Stimulated activated naive B cell treated with anti-CD40 and anti-IgM and Interleukin-4, amounts not matched to agents 10 μg/mL and 1 μg/mL and 100 μg/mL, for 72 hours (primary cell): Measurements from ENCODE around the gene CTTN.
A peak's percentile ranks its signal among the peaks of the same experiment; 100 is the strongest.

Experiments
- ATAC-seq, 2 donors: fragments of 150-1000 bp; cut with Tn5 transposase; replicated peaks; 2 replicates each; pipeline ENCODE4 v1.10.0; 2021; ENCODE audit warnings: moderate library complexity in 1 of 2
- DNase-seq: peaks from one replicate; pipeline ENCODE4 v3.0.0; 2021
- H3K27ac Mint-ChIP-seq: one replicate; pipeline ENCODE4 v1.8.0; 2022; ENCODE audit warnings: mild to moderate bottlenecking, mixed read lengths
- H3K27me3 Mint-ChIP-seq, 2 donors: one replicate each; pipeline ENCODE4 v1.8.0; 2022; ENCODE audit warnings: mixed read lengths in 2 of 2
- H3K36me3 Mint-ChIP-seq, 2 donors: one replicate each; pipeline ENCODE4 v1.8.0; 2022; ENCODE audit warnings: mixed read lengths in 2 of 2, mild to moderate bottlenecking in 1 of 2
- H3K4me1 Mint-ChIP-seq, 2 donors: one replicate each; pipeline ENCODE4 v1.8.0; 2022; ENCODE audit warnings: mixed read lengths in 2 of 2, mild to moderate bottlenecking in 1 of 2
- H3K4me3 Mint-ChIP-seq, 2 donors: one replicate each; pipeline ENCODE4 v1.8.0; 2022; ENCODE audit warnings: mild to moderate bottlenecking in 2 of 2, mixed read lengths in 2 of 2, moderate library complexity in 1 of 2
- H3K9me3 Mint-ChIP-seq, 2 donors: one replicate each; pipeline ENCODE4 v1.8.0; 2022; ENCODE audit warnings: mixed read lengths in 2 of 2, mild to moderate bottlenecking in 1 of 2

CTTN gene

GRCh38 chr11:70409871-70410270, 11.5 kb downstream of the CTTN start:
- no peak overlapping the region for H3K4me3 Mint-ChIP-seq
- H3K9me3 Mint-ChIP-seq: no peaks in the 10 kb centered on the region
- H3K27ac Mint-ChIP-seq: no peak overlapping the region
- H3K36me3 Mint-ChIP-seq: peaks cover 0 to 10% of the 10 kb centered on the region in 2 donors
- DNase-seq (no peak), ATAC-seq (no peak)
- H3K27me3 Mint-ChIP-seq: peaks cover 66 to 79% of the 10 kb centered on the region in 2 donors
- H3K4me1 Mint-ChIP-seq: no peaks in the 10 kb centered on the region

- DNase-seq: no peak
- H3K9me3 Mint-ChIP-seq: no peaks in the 10 kb centered on the region
- no peak overlapping the region for H3K27ac Mint-ChIP-seq
- H3K4me1 Mint-ChIP-seq: peaks cover 0 to 5% of the 10 kb centered on the region in 2 donors
- H3K36me3 Mint-ChIP-seq: peaks cover 0 to 10% of the 10 kb centered on the region in 2 donors
- no peak for ATAC-seq
- H3K27me3 Mint-ChIP-seq: peaks cover 67 to 79% of the 10 kb centered on the region in 2 donors
- no peak overlapping the region for H3K4me3 Mint-ChIP-seq
Observed at GRCh38 chr11:70410276-70411205, 12.2 kb downstream of the CTTN start.

GRCh38 chr11:70411713-70412452, 13.6 kb downstream of the CTTN start:
- no peak overlapping the region for H3K4me3 Mint-ChIP-seq
- peaks cover 74 to 87% of the 10 kb centered on the region in 2 donors for H3K27me3 Mint-ChIP-seq
- H3K9me3 Mint-ChIP-seq: no peaks in the 10 kb centered on the region
- peaks cover 0 to 10% of the 10 kb centered on the region in 2 donors for H3K36me3 Mint-ChIP-seq
- no peak overlapping the region for H3K27ac Mint-ChIP-seq
- peaks cover 2 to 14% of the 10 kb centered on the region in 2 donors for H3K4me1 Mint-ChIP-seq
- ATAC-seq (no peak), DNase-seq (no peak)

GRCh38 chr11:70413151-70413550, 14.8 kb downstream of the CTTN start:
- no peak overlapping the region for H3K27ac Mint-ChIP-seq
- peaks cover 70 to 88% of the 10 kb centered on the region in 2 donors for H3K27me3 Mint-ChIP-seq
- H3K4me1 Mint-ChIP-seq: peaks cover 2 to 14% of the 10 kb centered on the region in 2 donors
- H3K9me3 Mint-ChIP-seq: no peaks in the 10 kb centered on the region
- DNase-seq: no peak
- H3K4me3 Mint-ChIP-seq: no peak overlapping the region
- no peak for ATAC-seq
- peaks cover 0 to 10% of the 10 kb centered on the region in 2 donors for H3K36me3 Mint-ChIP-seq

GRCh38 chr11:70414341-70415100, 16.2 kb downstream of the CTTN start:
- ATAC-seq (no peak), DNase-seq (no peak)
- H3K27ac Mint-ChIP-seq: no peak overlapping the region
- H3K27me3 Mint-ChIP-seq: peaks cover 63 to 84% of the 10 kb centered on the region in 2 donors
- no peaks in the 10 kb centered on the region for H3K9me3 Mint-ChIP-seq
- no peak overlapping the region for H3K4me3 Mint-ChIP-seq
- peaks cover 0 to 10% of the 10 kb centered on the region in 2 donors for H3K36me3 Mint-ChIP-seq
- H3K4me1 Mint-ChIP-seq: peaks cover 2 to 14% of the 10 kb centered on the region in 2 donors

GRCh38 chr11:70415191-70415590, 16.9 kb downstream of the CTTN start:
- Mint-ChIP-seq H3K27ac (no peak overlapping the region), H3K36me3 (peaks cover 0 to 10% of the 10 kb centered on the region in 2 donors), H3K4me3 (no peak overlapping the region), H3K27me3 (peaks cover 60 to 83% of the 10 kb centered on the region in 2 donors), H3K4me1 (peaks cover 2 to 14% of the 10 kb centered on the region in 2 donors), H3K9me3 (no peaks in the 10 kb centered on the region)
- peak in 1 of 2 donors; percentile 46 for ATAC-seq
- DNase-seq: no peak

- Mint-ChIP-seq H3K4me3 (no peak overlapping the region), H3K27me3 (peaks cover 57 to 82% of the 10 kb centered on the region in 2 donors), H3K9me3 (no peaks in the 10 kb centered on the region), H3K36me3 (peaks cover 0 to 10% of the 10 kb centered on the region in 2 donors), H3K27ac (no peak overlapping the region), H3K4me1 (peaks cover 2 to 14% of the 10 kb centered on the region in 2 donors)
- no peak for ATAC-seq
- DNase-seq: no peak
Observed at GRCh38 chr11:70415642-70416395, 17.5 kb downstream of the CTTN start.

- DNase-seq: no peak
- H3K4me3 Mint-ChIP-seq: no peak overlapping the region
- ATAC-seq: no peak
- H3K27ac Mint-ChIP-seq: no peak overlapping the region
- peaks cover 2 to 14% of the 10 kb centered on the region in 2 donors for H3K4me1 Mint-ChIP-seq
- peaks cover 0 to 9% of the 10 kb centered on the region in 2 donors for H3K36me3 Mint-ChIP-seq
- H3K27me3 Mint-ChIP-seq: peaks cover 54 to 76% of the 10 kb centered on the region in 2 donors
- H3K9me3 Mint-ChIP-seq: no peaks in the 10 kb centered on the region
Observed at GRCh38 chr11:70416881-70417280, 18.6 kb downstream of the CTTN start.

GRCh38 chr11:70418130-70418529, 19.8 kb downstream of the CTTN start:
- H3K27ac Mint-ChIP-seq: no peak overlapping the region
- DNase-seq (no peak), ATAC-seq (no peak)
- H3K27me3 Mint-ChIP-seq: peaks cover 55 to 76% of the 10 kb centered on the region in 2 donors
- no peak overlapping the region for H3K4me3 Mint-ChIP-seq
- H3K36me3 Mint-ChIP-seq: peaks cover 0 to 3% of the 10 kb centered on the region in 2 donors
- no peaks in the 10 kb centered on the region for H3K9me3 Mint-ChIP-seq
- peaks cover 2 to 14% of the 10 kb centered on the region in 2 donors for H3K4me1 Mint-ChIP-seq

GRCh38 chr11:70419307-70420007, 21.1 kb downstream of the CTTN start:
- no peak overlapping the region for H3K4me3 Mint-ChIP-seq
- H3K4me1 Mint-ChIP-seq: peaks cover 13 to 19% of the 10 kb centered on the region in 2 donors
- peaks cover 63 to 78% of the 10 kb centered on the region in 2 donors for H3K27me3 Mint-ChIP-seq
- ATAC-seq (no peak), DNase-seq (no peak)
- peaks cover 2 to 4% of the 10 kb centered on the region in 2 donors for H3K36me3 Mint-ChIP-seq
- H3K27ac Mint-ChIP-seq: no peak overlapping the region
- H3K9me3 Mint-ChIP-seq: no peaks in the 10 kb centered on the region

- Mint-ChIP-seq H3K4me1 (peaks cover 17 to 21% of the 10 kb centered on the region in 2 donors), H3K27ac (no peak overlapping the region), H3K27me3 (peaks cover 62 to 78% of the 10 kb centered on the region in 2 donors), H3K36me3 (peaks cover 2 to 3% of the 10 kb centered on the region in 2 donors), H3K4me3 (no peak overlapping the region), H3K9me3 (no peaks in the 10 kb centered on the region)
- no peak for ATAC-seq
- DNase-seq: no peak
Observed at GRCh38 chr11:70420008-70420464, 21.7 kb downstream of the CTTN start.

GRCh38 chr11:70420496-70420895, 22.2 kb downstream of the CTTN start:
- Mint-ChIP-seq H3K4me3 (no peak overlapping the region), H3K27me3 (peaks cover 61 to 78% of the 10 kb centered on the region in 2 donors)

GRCh38 chr11:70421123-70421522, 22.8 kb downstream of the CTTN start:
- ATAC-seq (no peak), DNase-seq (no peak)
- H3K4me1 Mint-ChIP-seq: peaks cover 10 to 15% of the 10 kb centered on the region in 2 donors
- H3K36me3 Mint-ChIP-seq: peaks cover 2 to 3% of the 10 kb centered on the region in 2 donors
- H3K9me3 Mint-ChIP-seq: no peaks in the 10 kb centered on the region
- H3K27ac Mint-ChIP-seq: no peak overlapping the region
- H3K27me3 Mint-ChIP-seq: peaks cover 62 to 78% of the 10 kb centered on the region in 2 donors
- H3K4me3 Mint-ChIP-seq: no peak overlapping the region

More at GRCh38 chr11:70420496-70420895, 22.2 kb downstream of the CTTN start:
- ATAC-seq (no peak), DNase-seq (no peak)
- Mint-ChIP-seq H3K4me1 (peaks cover 16 to 17% of the 10 kb centered on the region in 2 donors), H3K9me3 (no peaks in the 10 kb centered on the region), H3K36me3 (peaks cover 2 to 3% of the 10 kb centered on the region in 2 donors), H3K27ac (no peak overlapping the region)
